SK-N-SH (cell line): Measurements from ENCODE around the gene TCF12. TPM values are rescaled to one million over a fixed set of nuclear protein-coding genes. Genes with fewer than 3 reads are reported as not detected.

Source experiments
- CTCF ChIA-PET: fragments of 300-600, 350-600 bp; formaldehyde crosslinking; extraction: SDS; loops from one replicate; lab custom pipeline; 2021; lab: Yijun Ruan, JAX
- POLR2A ChIA-PET: fragments of 350-600 bp; sonication (Branson Sonifier 250); formaldehyde crosslinking; extraction: SDS; loops from one replicate; lab custom pipeline; 2020; ENCODE audit warnings: antibody characterized with exemption, inconsistent platforms; lab: Yijun Ruan, JAX
- DNase-seq: peaks from one replicate; pipeline ENCODE4 v3.0.0; 2012
- H2AFZ ChIP-seq: fragments of 200-600 bp; sonication (generic); 2 replicates; pipeline ENCODE4 v1.8.1; 2016; ENCODE audit warnings: antibody characterized with exemption, mild to moderate bottlenecking, low read depth
- H3F3A ChIP-seq: fragments of 200-600 bp; sonication (generic); replicated peaks from 2 replicates; pipeline ENCODE3; 2016; ENCODE audit warnings: antibody characterized with exemption, mild to moderate bottlenecking; ENCODE audit not compliant: insufficient read depth
- H3K27ac ChIP-seq, 2 experiments: fragments of 200-500 bp in 1 of 2; fragments of 200-600 bp in 1 of 2; sonication (Bioruptor generic) in 1 of 2; sonication (generic), shearing (Covaris generic) in 1 of 2; 2 replicates each; pipeline versions ENCODE4 v1.5.1 to v1.6.1; 2014 to 2016; ENCODE audit warnings: low read depth in 2 of 2, inconsistent platforms in 1 of 2, low read length in 1 of 2, mild to moderate bottlenecking in 1 of 2, mixed read lengths in 1 of 2
- H3K27me3 ChIP-seq: fragments of 200-600 bp; sonication (generic), shearing (Covaris generic); 2 replicates; pipeline ENCODE4 v1.6.1; 2016; ENCODE audit warnings: mixed run types; ENCODE audit not compliant: insufficient read depth
- H3K36me3 ChIP-seq, 2 experiments: fragments of 200-500 bp in 1 of 2; fragments of 200-600 bp in 1 of 2; sonication (Bioruptor generic) in 1 of 2; sonication (generic) in 1 of 2; replicated peaks in 1 of 2; 2 replicates each; pipeline versions ENCODE3 to v1.5.1; 2014 to 2016; ENCODE audit warnings: low read length in 1 of 2, mild to moderate bottlenecking in 1 of 2; ENCODE audit not compliant: insufficient read depth in 2 of 2, control insufficient read depth in 1 of 2
- H3K4me1 ChIP-seq, 2 experiments: fragments of 200-500 bp in 1 of 2; fragments of 200-600 bp in 1 of 2; sonication (Bioruptor generic) in 1 of 2; sonication (generic), shearing (Covaris generic) in 1 of 2; 2 replicates each; pipeline versions ENCODE4 v1.5.1 to v1.6.1; 2014 to 2016; ENCODE audit warnings: low read depth in 1 of 2, low read length in 1 of 2, mixed run types in 1 of 2; ENCODE audit not compliant: insufficient read depth in 2 of 2, control insufficient read depth in 1 of 2
- H3K4me2 ChIP-seq: fragments of 200-600 bp; sonication (generic), shearing (Covaris generic); 2 replicates; pipeline ENCODE4 v1.6.1; 2017; ENCODE audit warnings: mixed run types
- H3K4me3 ChIP-seq, 2 experiments: fragments of 200-500 bp in 1 of 2; fragments of 200-600 bp in 1 of 2; sonication (Bioruptor generic) in 1 of 2; sonication (generic), shearing (Covaris generic) in 1 of 2; 2 replicates each; pipeline versions ENCODE4 v1.5.1 to v1.8.1; 2014 to 2016; ENCODE audit warnings: low read depth in 2 of 2, inconsistent platforms in 1 of 2, low read length in 1 of 2, mild to moderate bottlenecking in 1 of 2, mixed read lengths in 1 of 2, moderate library complexity in 1 of 2
- H3K79me2 ChIP-seq: fragments of 200-600 bp; sonication (generic); 2 replicates; pipeline ENCODE4 v1.8.1; 2017; ENCODE audit warnings: mild to moderate bottlenecking; ENCODE audit not compliant: insufficient read depth
- H3K9ac ChIP-seq: fragments of 200-600 bp; sonication (generic); 2 replicates; pipeline ENCODE4 v1.6.1; 2017; ENCODE audit warnings: mixed run types
- H3K9me2 ChIP-seq: fragments of 200-600 bp; sonication (generic); 2 replicates; pipeline ENCODE4 v1.6.1; 2017; ENCODE audit warnings: mixed run types
- H3K9me3 ChIP-seq: fragments of 200-600 bp; sonication (generic); 2 replicates; pipeline ENCODE4 v1.6.1; 2017; ENCODE audit warnings: mixed run types, mild to moderate bottlenecking, moderate library complexity
- H4K20me1 ChIP-seq: fragments of 200-600 bp; sonication (generic); 2 replicates; pipeline ENCODE4 v1.6.1; 2017; ENCODE audit warnings: mild to moderate bottlenecking, mixed run types; ENCODE audit not compliant: insufficient read depth
- EZH2phosphoT487 ChIP-seq: fragments of 200-600 bp; sonication (generic); IDR thresholded peaks from 2 replicates; pipeline ENCODE4 v1.6.1; 2017; ENCODE audit warnings: low read depth, mixed run types, mild to moderate bottlenecking, antibody characterized with exemption, moderate library complexity, borderline replicate concordance
- GABPA ChIP-seq: IDR thresholded peaks from 2 replicates; pipeline ENCODE4 v1.4.0; 2012; ENCODE audit warnings: low read depth, mild to moderate bottlenecking
- GATA2 ChIP-seq: sonication (generic); formaldehyde crosslinking; IDR thresholded peaks from 2 replicates; pipeline ENCODE4 v1.5.0; 2020; ENCODE audit warnings: mild to moderate bottlenecking, missing genetic modification reagents
- NRF1 ChIP-seq: IDR thresholded peaks from 2 replicates; pipeline ENCODE4 v1.6.1; 2012; ENCODE audit warnings: low read depth, mild to moderate bottlenecking, low read length
- PBX3 ChIP-seq: IDR thresholded peaks from 2 replicates; pipeline ENCODE4; 2012
- POLR2AphosphoS5 ChIP-seq: IDR thresholded peaks from 2 replicates; pipeline ENCODE4 v1.6.1; 2012; ENCODE audit warnings: low read depth, low read length
- RFX5 ChIP-seq: IDR thresholded peaks from 2 replicates; pipeline ENCODE4 v1.6.1; 2012; ENCODE audit warnings: mild to moderate bottlenecking, improper control_type of control experiment, low read length
- WGBS: methylation state at CpG from one replicate; pipeline ENCODE4 v1.1.6; 2017; ENCODE audit warnings: low lambda C conversion rate; 5-methylcytosine and 5-hydroxymethylcytosine counted together
- polyA plus RNA-seq, 3 experiments: library from polyadenylated mRNA; depleted of rRNA; stranded (reverse); fragments of >200 nt; gene quantifications; 2 replicates each; pipeline ENCODE4 v1.2.3, GENCODE V29; 2012

Gene TCF12
- polyA plus RNA-seq, 1 of the 3 experiments (the other 2 are of a cell fraction) = 49.6 TPM

GRCh38 chr15:57090496-57090859, 172.0 kb downstream of the TCF12 start:
- no peak overlapping the region for H2AFZ ChIP-seq
- H3K27me3 ChIP-seq = no peaks in the 10 kb centered on the region
- 0 out of 4 replicates have a peak overlapping the region, but pooled peaks of 1 of the 2 experiments have one; percentile 23 for H3K27ac ChIP-seq
- H3K9me2 ChIP-seq = no peaks in the 10 kb centered on the region
- H4K20me1 ChIP-seq = no peaks in the 10 kb centered on the region; the same call in 1 of the 2 replicates
- WGBS = 81% methylated on average over 4 of the region's 4 CpGs
- no peak overlapping the region for H3K4me2 ChIP-seq
- no peaks in the 10 kb centered on the region for H3K9me3 ChIP-seq
- TF ChIP-seq POLR2AphosphoS5 = no peak
- TF ChIP-seq GATA2 = peak; percentile 61
- H3K79me2 ChIP-seq = peaks cover 63% of the 10 kb centered on the region
- H3K4me3 ChIP-seq = no peak overlapping the region
- peaks cover 18 to 37% of the 10 kb centered on the region in 2 experiments for H3K36me3 ChIP-seq
- peak; percentile 28 for DNase-seq
- ChIA-PET POLR2A (no interaction called here), CTCF (interaction anchor here (1.1 to 1.4 kb wide), 2 partner anchors 47 to 599 kb away, joined by 5 to 6 read pairs; no protein-coding TSS in a partner anchor)
- H3K4me1 ChIP-seq = peaks cover 0 to 4% of the 10 kb centered on the region in 2 experiments; a peak in 3 of 4 replicates
- peaks cover 8% of the 10 kb centered on the region for H3F3A ChIP-seq
- no peak overlapping the region for H3K9ac ChIP-seq

GRCh38 chr15:57091636-57092035, 173.2 kb downstream of the TCF12 start:
- H3K4me2 ChIP-seq = no peak overlapping the region
- no peak for DNase-seq
- WGBS = 92% methylated on average over 2 of the region's 2 CpGs
- no peaks in the 10 kb centered on the region for H3K27me3 ChIP-seq
- H3K9me2 ChIP-seq = no peaks in the 10 kb centered on the region
- peaks cover 8% of the 10 kb centered on the region for H3F3A ChIP-seq
- H3K4me3 ChIP-seq = no peak overlapping the region
- no peak for TF ChIP-seq PBX3
- H3K27ac ChIP-seq = no peak overlapping the region
- peaks cover 19 to 37% of the 10 kb centered on the region in 2 experiments for H3K36me3 ChIP-seq
- peaks cover 0 to 4% of the 10 kb centered on the region in 2 experiments; a peak in 3 of 4 replicates for H3K4me1 ChIP-seq
- no peaks in the 10 kb centered on the region; the same call in 1 of the 2 replicates for H4K20me1 ChIP-seq
- H3K79me2 ChIP-seq = peaks cover 54% of the 10 kb centered on the region
- H2AFZ ChIP-seq = no peak overlapping the region
- CTCF ChIA-PET = interaction anchor here (1.1 to 1.4 kb wide), 2 partner anchors 46 to 600 kb away, joined by 5 to 6 read pairs; no protein-coding TSS in a partner anchor
- POLR2A ChIA-PET = no interaction called here
- H3K9ac ChIP-seq = no peak overlapping the region
- H3K9me3 ChIP-seq = no peaks in the 10 kb centered on the region

GRCh38 chr15:57092252-57092651, 173.8 kb downstream of the TCF12 start:
- H3K27me3 ChIP-seq = no peaks in the 10 kb centered on the region
- no peak for TF ChIP-seq RFX5
- TF ChIP-seq EZH2phosphoT487 = no peak
- TF ChIP-seq NRF1 = no peak
- TF ChIP-seq GABPA = no peak
- no peak overlapping the region for H3K9ac ChIP-seq
- H3K4me3 ChIP-seq = no peak overlapping the region
- no peaks in the 10 kb centered on the region for H3K9me3 ChIP-seq
- no peaks in the 10 kb centered on the region; the same call in 1 of the 2 replicates for H4K20me1 ChIP-seq
- H3K27ac ChIP-seq = no peak overlapping the region
- no peak overlapping the region for H3K4me2 ChIP-seq
- H3F3A ChIP-seq = peaks cover 8% of the 10 kb centered on the region
- ChIA-PET POLR2A (no interaction called here), CTCF (no interaction called here)
- peaks cover 0 to 4% of the 10 kb centered on the region in 2 experiments; a peak in 3 of 4 replicates for H3K4me1 ChIP-seq
- no peak for DNase-seq
- peaks cover 54% of the 10 kb centered on the region for H3K79me2 ChIP-seq
- H3K36me3 ChIP-seq = peaks cover 19 to 37% of the 10 kb centered on the region in 2 experiments
- no peaks in the 10 kb centered on the region for H3K9me2 ChIP-seq
- no peak overlapping the region for H2AFZ ChIP-seq
